Neutrophil (primary cell): ENCODE measurements around the gene CHST8.

ENCODE experiments used
- H3K27ac ChIP-seq: fragments of 200-600 bp; sonication (generic); 2 replicates; pipeline ENCODE4 v1.5.1; 2016; ENCODE audit warnings: mild to moderate bottlenecking, moderate library complexity
- H3K27me3 ChIP-seq: fragments of 200-600 bp; sonication (generic); 2 replicates; pipeline ENCODE4 v1.6.0; 2016; ENCODE audit warnings: mild to moderate bottlenecking
- H3K36me3 ChIP-seq: fragments of 200-600 bp; sonication (generic); 2 replicates; pipeline ENCODE4 v1.5.1; 2017
- H3K4me1 ChIP-seq, 2 experiments: fragments of 200-600 bp in 1 of 2; sonication (generic) in 1 of 2; 1 replicate in 1 of 2; 2 replicates in 1 of 2; pipeline versions ENCODE4 v1.5.1 to v1.6.1; 2013 to 2016; ENCODE audit warnings: low read depth in 1 of 2, low read length in 1 of 2, mild to moderate bottlenecking in 1 of 2, moderate library complexity in 1 of 2; ENCODE audit not compliant: control insufficient read depth in 1 of 2, insufficient read depth in 1 of 2
- H3K4me3 ChIP-seq, 2 experiments: fragments of 200-600 bp in 1 of 2; sonication (generic) in 1 of 2; 1 replicate in 1 of 2; 2 replicates in 1 of 2; pipeline ENCODE4 v1.5.1; 2013 to 2016; ENCODE audit warnings: low read depth in 1 of 2, low read length in 1 of 2, mild to moderate bottlenecking in 1 of 2, moderate library complexity in 1 of 2
- H3K9me3 ChIP-seq: fragments of 200-600 bp; sonication (generic); 2 replicates; pipeline ENCODE4 v1.5.1; 2016
- CTCF ChIP-seq: fragments of 200-600 bp; sonication (generic); IDR thresholded peaks from 2 replicates; pipeline ENCODE4 v1.5.1; 2016; ENCODE audit warnings: antibody characterized with exemption

The CHST8 gene

GRCh38 chr19:33580645-33581037 is 41.1 kb upstream of the CHST8 start:
- no peak for TF ChIP-seq CTCF
- no peaks in the 10 kb centered on the region for H3K27me3 ChIP-seq

GRCh38 chr19:33582914-33583313 is 38.8 kb upstream of the CHST8 start:
- no peak for TF ChIP-seq CTCF
- Histone ChIP-seq H3K9me3 (no peaks in the 10 kb centered on the region), H3K4me1 (no peaks in the 10 kb centered on the region), H3K27ac (no peak overlapping the region), H3K4me3 (no peak overlapping the region), H3K36me3 (no peaks in the 10 kb centered on the region), H3K27me3 (no peaks in the 10 kb centered on the region)

More at GRCh38 chr19:33580645-33581037, 41.1 kb upstream of the CHST8 start:
- Histone ChIP-seq H3K4me3 (no peak overlapping the region), H3K9me3 (no peaks in the 10 kb centered on the region), H3K4me1 (no peaks in the 10 kb centered on the region), H3K27ac (no peak overlapping the region), H3K36me3 (no peaks in the 10 kb centered on the region)

GRCh38 chr19:33587150-33587549 is 34.6 kb upstream of the CHST8 start:
- Histone ChIP-seq H3K4me1 (no peaks in the 10 kb centered on the region), H3K27me3 (no peaks in the 10 kb centered on the region), H3K36me3 (no peaks in the 10 kb centered on the region), H3K4me3 (no peak overlapping the region), H3K27ac (no peak overlapping the region), H3K9me3 (no peaks in the 10 kb centered on the region)
- TF ChIP-seq CTCF: no peak

GRCh38 chr19:33590224-33590623 is 31.5 kb upstream of the CHST8 start:
- H3K9me3 ChIP-seq: no peaks in the 10 kb centered on the region
- no peak overlapping the region for H3K27ac ChIP-seq
- no peaks in the 10 kb centered on the region for H3K27me3 ChIP-seq
- no peak overlapping the region for H3K4me3 ChIP-seq
- H3K36me3 ChIP-seq: no peaks in the 10 kb centered on the region
- TF ChIP-seq CTCF: no peak
- H3K4me1 ChIP-seq: no peaks in the 10 kb centered on the region

GRCh38 chr19:33595783-33596182 is 26.0 kb upstream of the CHST8 start:
- H3K4me1 ChIP-seq: no peaks in the 10 kb centered on the region
- no peak for TF ChIP-seq CTCF
- no peak overlapping the region for H3K27ac ChIP-seq
- no peak overlapping the region for H3K4me3 ChIP-seq
- H3K36me3 ChIP-seq: no peaks in the 10 kb centered on the region
- no peaks in the 10 kb centered on the region for H3K27me3 ChIP-seq
- peaks cover 3% of the 10 kb centered on the region for H3K9me3 ChIP-seq

GRCh38 chr19:33601583-33601982 is 20.2 kb upstream of the CHST8 start:
- TF ChIP-seq CTCF: no peak
- Histone ChIP-seq H3K4me1 (no peaks in the 10 kb centered on the region), H3K4me3 (no peak overlapping the region), H3K9me3 (peaks cover 15% of the 10 kb centered on the region), H3K27me3 (no peaks in the 10 kb centered on the region), H3K27ac (no peak overlapping the region), H3K36me3 (no peaks in the 10 kb centered on the region)
